GM18519 (cell line): Measurements from ENCODE around the gene DMAC2L.
"Not testable (repeated sequence)": the region's sequence is repeated elsewhere in the genome, so short reads cannot be mapped to it uniquely, and the experiment has no call there.

ENCODE experiments used
- ATAC-seq: cut with Tn5 transposase; IDR thresholded peaks from one replicate; pipeline ENCODE4 v1.9.1; 2021; ENCODE audit warnings: mild to moderate bottlenecking, moderate library complexity; ENCODE audit not compliant: unreplicated experiment, low FRiP score

The DMAC2L gene

GRCh38 chr14:50353126-50353525 is 41.0 kb downstream of the DMAC2L start:
- ATAC-seq, result no peak

- ATAC-seq, result no peak
Observed at GRCh38 chr14:50354527-50354926, 42.4 kb downstream of the DMAC2L start.

DNA sequence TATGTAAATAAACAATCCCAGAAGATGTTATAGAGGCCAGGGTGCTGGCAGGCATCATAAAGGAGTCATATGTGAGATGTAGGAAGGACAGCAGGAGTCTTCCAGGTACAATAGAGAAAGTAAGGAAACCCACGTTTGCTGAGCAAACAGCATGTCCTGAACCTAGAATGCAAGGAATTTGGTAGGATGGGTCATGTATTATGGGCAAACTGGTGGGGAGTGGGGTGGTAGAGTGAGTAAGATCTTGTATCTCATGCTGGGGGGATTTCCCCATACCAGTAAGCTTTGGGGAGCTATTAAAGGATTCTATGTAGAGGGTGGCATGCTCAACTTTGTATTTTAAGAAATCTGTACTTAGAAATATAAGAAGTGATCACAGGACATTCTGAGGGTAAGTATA is 43.6 kb downstream of the DMAC2L start:
- ATAC-seq, result no peak

DNA sequence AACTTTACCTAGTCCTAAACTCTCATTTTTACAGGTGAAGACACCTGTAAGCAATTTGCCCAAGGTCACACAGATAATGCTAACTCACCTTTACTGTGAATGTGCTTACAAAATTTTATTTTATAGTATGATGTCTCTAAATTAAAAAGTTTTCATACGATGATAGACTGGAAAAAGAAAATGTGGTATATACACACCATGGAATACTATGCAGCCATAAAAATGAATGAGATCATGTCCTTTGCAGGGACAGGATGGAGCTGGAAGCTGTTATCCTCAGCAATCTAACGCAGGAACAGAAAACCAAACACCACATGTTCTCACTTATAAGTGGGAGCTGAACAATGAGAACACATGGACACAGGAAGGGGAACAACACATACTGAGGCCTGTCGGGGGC is 44.2 kb downstream of the DMAC2L start:
- not testable (repeated sequence) for ATAC-seq

GRCh38 chr14:50357124-50357523 is 45.0 kb downstream of the DMAC2L start:
- ATAC-seq, result no peak

DNA sequence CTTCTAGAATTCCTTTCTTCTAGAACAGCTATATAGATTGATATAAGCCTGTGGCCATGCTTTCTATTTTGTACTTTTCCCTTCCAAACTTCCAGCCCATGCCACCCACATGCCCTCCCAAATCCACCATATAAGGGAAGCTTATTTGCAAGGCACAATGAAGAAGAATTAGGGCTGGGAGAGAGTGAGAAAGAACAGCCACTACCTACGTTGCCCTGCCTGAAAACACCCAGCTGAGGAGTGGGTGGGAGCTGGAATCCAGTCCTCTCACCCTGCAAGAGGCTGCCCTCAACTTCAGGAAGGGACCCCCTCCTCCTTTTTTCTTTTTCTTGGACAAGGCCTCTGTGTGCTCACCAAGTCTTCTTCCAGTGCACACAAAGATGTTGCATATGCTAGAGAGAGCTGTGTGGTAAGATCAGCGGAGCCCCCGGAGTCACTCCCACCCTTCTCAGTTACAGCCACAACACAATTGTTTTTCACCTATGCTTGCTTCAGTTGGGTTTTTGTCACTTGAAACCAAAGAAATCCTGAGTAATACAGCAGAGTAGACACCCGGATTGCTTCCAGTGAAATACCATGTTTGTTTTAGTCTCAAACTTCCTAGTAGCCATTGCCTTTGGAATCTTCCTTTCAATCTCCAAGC is 45.8 kb downstream of the DMAC2L start:
- ATAC-seq, result no peak

DNA sequence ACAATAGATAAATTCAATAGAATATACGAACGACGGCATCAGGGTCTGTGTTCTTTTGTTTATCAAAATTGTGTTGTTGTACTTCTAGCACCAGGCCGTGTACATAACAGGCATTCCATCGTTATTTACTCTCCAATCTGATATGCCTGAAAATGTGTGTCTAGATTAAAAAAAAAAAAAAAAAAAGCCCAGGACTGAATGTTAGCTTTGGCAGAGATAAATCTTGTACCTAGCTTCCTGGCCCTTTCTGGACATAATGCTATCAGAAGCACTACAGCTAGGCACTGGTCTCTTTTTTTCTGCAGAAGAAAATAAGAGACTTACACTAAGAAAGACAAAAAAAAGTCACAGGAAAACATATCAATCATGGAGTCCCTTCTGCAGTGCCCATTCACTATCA is 47.5 kb downstream of the DMAC2L start:
- ATAC-seq, result no peak

- no peak for ATAC-seq
Observed at GRCh38 chr14:50360093-50360492, 48.0 kb downstream of the DMAC2L start.

GRCh38 chr14:50360851-50361250 is 48.7 kb downstream of the DMAC2L start:
- ATAC-seq, result no peak

GRCh38 chr14:50361473-50362403 is 49.6 kb downstream of the DMAC2L start:
- not testable (repeated sequence) for ATAC-seq

GRCh38 chr14:50362764-50363713 is 50.9 kb downstream of the DMAC2L start:
- no peak for ATAC-seq

DNA sequence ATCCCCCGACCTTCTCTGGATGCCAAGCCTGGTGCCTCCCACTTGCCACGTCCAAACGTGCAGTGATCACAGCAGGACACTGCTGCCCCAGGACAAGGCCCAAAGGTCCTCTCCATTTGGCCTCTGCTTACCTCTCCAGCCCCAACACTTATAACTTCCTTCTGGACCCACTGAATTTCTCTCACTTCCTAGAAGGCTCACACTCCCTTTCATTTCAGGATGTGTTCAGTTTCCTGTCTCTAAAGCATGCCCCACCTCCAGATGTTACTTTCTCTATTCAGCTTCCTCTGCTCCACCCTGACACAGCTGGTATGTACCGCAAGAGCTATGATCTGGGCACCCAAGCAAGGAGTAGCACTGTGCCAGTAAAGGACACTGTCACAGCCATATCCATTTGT is 51.6 kb downstream of the DMAC2L start:
- peak; percentile 93 for ATAC-seq

GRCh38 chr14:50364792-50365191 is 52.7 kb downstream of the DMAC2L start:
- ATAC-seq, result no peak

DNA sequence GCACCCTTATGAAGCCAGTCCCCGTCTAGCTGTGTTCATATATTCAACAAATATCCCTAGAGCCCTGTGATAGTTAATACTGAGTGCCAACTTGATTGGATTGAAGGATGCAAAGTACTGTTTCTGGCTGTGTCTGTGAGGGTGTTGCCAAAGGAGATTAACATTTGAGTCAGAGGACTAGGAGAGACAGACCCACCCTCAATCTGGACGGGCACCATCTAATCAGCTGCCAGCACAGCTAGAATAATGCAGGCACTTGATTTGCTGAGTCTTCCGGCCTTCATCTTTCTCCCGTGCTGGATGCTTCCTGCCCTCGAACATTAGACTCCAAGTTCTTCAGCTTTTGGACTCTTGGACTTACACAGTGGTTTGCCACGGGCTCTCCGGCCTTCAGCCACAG is 53.4 kb downstream of the DMAC2L start:
- ATAC-seq, result not testable (repeated sequence)

DNA sequence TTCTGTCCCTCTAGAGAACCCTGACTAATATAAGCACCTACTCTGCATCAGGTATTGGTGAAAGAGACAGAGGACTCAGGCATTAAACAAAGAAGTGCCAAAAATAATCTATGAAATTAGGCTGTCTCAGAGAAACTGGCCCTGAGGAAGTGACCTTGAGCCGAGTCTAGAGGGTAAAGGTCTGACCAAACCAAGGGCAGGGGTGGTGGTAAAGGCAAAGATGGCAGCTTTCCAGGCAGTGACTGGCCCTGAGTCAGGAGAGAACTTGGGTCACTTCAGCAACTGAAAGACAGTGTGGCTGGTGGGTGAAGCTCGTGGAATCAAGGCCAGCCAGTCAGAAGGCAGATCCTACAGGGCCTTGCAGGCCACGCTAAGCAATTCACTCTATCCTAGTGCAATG is 54.0 kb downstream of the DMAC2L start:
- ATAC-seq, result no peak

DNA sequence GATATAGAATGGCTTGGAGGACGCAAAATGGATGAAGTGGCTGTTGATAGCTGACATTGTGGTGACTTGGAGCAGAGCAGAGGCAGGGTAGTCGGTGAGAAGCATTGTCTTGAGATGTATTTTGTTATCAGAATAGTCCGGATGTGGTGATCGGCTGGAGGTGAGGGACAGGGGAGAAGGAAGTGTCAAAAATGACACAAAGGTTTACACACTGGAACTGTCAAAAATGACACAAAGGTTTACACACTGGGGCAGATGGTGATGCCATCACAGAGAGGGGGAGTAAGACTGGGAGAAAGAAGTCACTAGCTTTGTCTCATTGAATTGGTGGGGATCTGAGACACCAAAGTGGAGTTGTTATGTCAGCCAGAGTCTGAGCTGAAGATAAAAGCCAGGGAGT is 54.5 kb downstream of the DMAC2L start:
- no peak for ATAC-seq

DNA sequence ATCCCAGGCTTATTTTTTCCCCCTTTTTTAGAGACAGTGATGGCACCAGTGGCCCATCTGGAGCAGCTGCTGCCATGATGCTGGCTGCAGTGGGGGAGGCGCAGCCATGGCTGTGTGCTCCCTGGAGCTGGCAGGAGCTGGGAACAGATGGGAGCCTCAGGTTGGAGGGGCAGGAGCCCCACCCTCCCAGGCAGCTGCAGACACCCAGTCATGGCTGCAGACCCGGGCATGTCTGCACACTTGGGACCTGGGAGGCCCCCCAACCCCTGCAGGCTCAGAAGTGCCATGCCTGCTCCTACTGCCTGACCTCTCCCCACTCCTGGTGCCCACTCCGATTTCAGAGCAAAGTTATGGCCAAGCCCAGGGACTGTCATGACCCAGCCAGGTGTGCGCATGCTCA is 59.4 kb downstream of the DMAC2L start:
- ATAC-seq, result no peak

- ATAC-seq, result no peak
Observed at GRCh38 chr14:50373959-50374358, 61.8 kb downstream of the DMAC2L start.

DNA sequence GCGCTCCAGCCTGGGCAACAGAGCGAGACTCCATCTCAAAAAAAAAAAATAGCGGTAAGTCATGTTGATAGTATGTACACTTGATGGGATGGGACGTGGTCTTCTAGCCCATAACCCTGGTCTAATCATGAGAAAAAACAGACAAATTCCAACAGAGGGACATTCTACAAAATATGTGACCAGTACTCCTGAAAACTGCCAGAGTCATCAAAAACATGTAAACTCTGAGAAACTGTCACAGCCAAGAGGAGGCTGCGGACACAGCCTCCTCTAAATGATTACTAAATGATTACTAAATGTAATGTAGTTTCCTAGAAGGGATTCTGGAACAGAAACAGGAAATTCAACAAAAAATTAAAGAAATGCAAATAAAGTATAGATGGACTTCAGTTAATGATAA is 63.6 kb downstream of the DMAC2L start:
- no peak for ATAC-seq
